OCI-LY1 (cell line): ENCODE results near the gene RNF169.
"Not testable (repeated sequence)": the region's sequence is repeated elsewhere in the genome, so short reads cannot be mapped to it uniquely, and the experiment has no call there.

Source experiments
- H2AFZ ChIP-seq: fragments of 200-600 bp; sonication (generic), shearing (Covaris generic); 2 replicates; pipeline ENCODE4 v1.6.0; 2014; ENCODE audit warnings: antibody characterized with exemption, mild to moderate bottlenecking, low read length
- H3F3A ChIP-seq: fragments of 200-600 bp; sonication (generic), shearing (Covaris generic); 2 replicates; pipeline ENCODE4 v1.6.0; 2014; ENCODE audit warnings: mild to moderate bottlenecking, antibody characterized with exemption, low read length, moderate library complexity; ENCODE audit not compliant: insufficient read depth
- H3K27ac ChIP-seq: fragments of 200-600 bp; sonication (generic); 2 replicates; pipeline ENCODE4 v1.5.1; 2014; ENCODE audit warnings: low read length, mixed run types, mild to moderate bottlenecking, low read depth; ENCODE audit not compliant: poor library complexity, severe bottlenecking
- H3K27me3 ChIP-seq: fragments of 200-600 bp; sonication (generic); 2 replicates; pipeline ENCODE4 v1.6.0; 2014; ENCODE audit warnings: antibody characterized with exemption, mild to moderate bottlenecking, low read length, moderate library complexity; ENCODE audit not compliant: insufficient read depth
- H3K36me3 ChIP-seq: fragments of 200-600 bp; sonication (generic); 2 replicates; pipeline ENCODE4 v1.6.1; 2014; ENCODE audit warnings: mild to moderate bottlenecking, antibody characterized with exemption, low read length, moderate library complexity, mixed read lengths; ENCODE audit not compliant: insufficient read depth
- H3K4me1 ChIP-seq: fragments of 200-600 bp; sonication (generic); 2 replicates; pipeline ENCODE4 v1.5.1; 2014; ENCODE audit warnings: mild to moderate bottlenecking, low read length, moderate library complexity; ENCODE audit not compliant: insufficient read depth, severe bottlenecking
- H3K4me2 ChIP-seq: fragments of 200-600 bp; sonication (generic), shearing (Covaris generic); 2 replicates; pipeline ENCODE4 v1.6.1; 2014; ENCODE audit warnings: low read length
- H3K4me3 ChIP-seq: fragments of 200-600 bp; sonication (generic); 2 replicates; pipeline ENCODE4 v1.5.1; 2014; ENCODE audit warnings: low read length, low read depth, mild to moderate bottlenecking, mixed read lengths; ENCODE audit not compliant: poor library complexity, severe bottlenecking
- H3K79me2 ChIP-seq: fragments of 200-600 bp; shearing (Covaris generic); 2 replicates; pipeline ENCODE4 v1.6.1; 2016; ENCODE audit warnings: mixed run types, low read length, mixed read lengths; ENCODE audit not compliant: insufficient read depth
- H3K9ac ChIP-seq: fragments of 200-600 bp; sonication (generic), shearing (Covaris generic); 2 replicates; pipeline ENCODE4 v1.6.1; 2014; ENCODE audit warnings: mild to moderate bottlenecking, low read length, mixed read lengths
- H3K9me2 ChIP-seq: fragments of 200-600 bp; sonication (generic), shearing (Covaris generic); 2 replicates; pipeline ENCODE4 v1.6.1; 2014; ENCODE audit warnings: low read depth, mild to moderate bottlenecking, low read length, mixed read lengths
- H3K9me3 ChIP-seq: fragments of 200-600 bp; shearing (Covaris generic); 2 replicates; pipeline ENCODE4 v1.6.1; 2014; ENCODE audit warnings: low read length, mixed read lengths
- H4K20me1 ChIP-seq: fragments of 200-600 bp; sonication (generic), shearing (Covaris generic); 2 replicates; pipeline ENCODE4 v1.6.0; 2016; ENCODE audit warnings: mild to moderate bottlenecking, low read length; ENCODE audit not compliant: insufficient read depth
- CTCF ChIP-seq: fragments of 200-600 bp; sonication (generic), shearing (Covaris generic); IDR thresholded peaks from 2 replicates; pipeline ENCODE4 v1.5.1; 2017; ENCODE audit warnings: mild to moderate bottlenecking, antibody characterized with exemption, low read length, moderate library complexity, mixed read lengths
- EZH2 ChIP-seq: fragments of 200-600 bp; sonication (generic), shearing (Covaris generic); IDR thresholded peaks from 2 replicates; pipeline ENCODE4 v1.8.0; 2017; ENCODE audit warnings: borderline replicate concordance, mixed run types, mild to moderate bottlenecking, antibody characterized with exemption, low read length, moderate library complexity, mixed read lengths

RNF169 gene

GRCh38 chr11:74820763-74821162, 72.1 kb downstream of the RNF169 start:
- Histone ChIP-seq H3K4me1 (no peaks in the 10 kb centered on the region), H3K9me3 (peaks cover 12% of the 10 kb centered on the region), H3K4me3 (no peak overlapping the region), H3F3A (no peaks in the 10 kb centered on the region), H4K20me1 (no peaks in the 10 kb centered on the region; the same call in 1 of the 2 replicates), H2AFZ (no peak overlapping the region), H3K9ac (no peak overlapping the region), H3K9me2 (no peaks in the 10 kb centered on the region), H3K36me3 (peaks cover 91% of the 10 kb centered on the region), H3K27ac (no peak overlapping the region), H3K27me3 (no peaks in the 10 kb centered on the region), H3K79me2 (no peaks in the 10 kb centered on the region), H3K4me2 (no peak overlapping the region)
- no peak for TF ChIP-seq CTCF
- no peak for TF ChIP-seq EZH2

- Histone ChIP-seq H4K20me1 (no peaks in the 10 kb centered on the region), H3K79me2 (no peaks in the 10 kb centered on the region), H3K9me3 (peaks cover 23% of the 10 kb centered on the region), H3K4me3 (no peak overlapping the region), H3K27me3 (no peaks in the 10 kb centered on the region), H3F3A (no peaks in the 10 kb centered on the region), H3K36me3 (peaks cover 95% of the 10 kb centered on the region), H3K4me1 (no peaks in the 10 kb centered on the region), H3K4me2 (no peak overlapping the region), H2AFZ (no peak overlapping the region), H3K9me2 (no peaks in the 10 kb centered on the region), H3K27ac (no peak overlapping the region), H3K9ac (no peak overlapping the region)
- no peak for TF ChIP-seq CTCF
- no peak for TF ChIP-seq EZH2
Observed at GRCh38 chr11:74822170-74822569, 73.5 kb downstream of the RNF169 start.

- Histone ChIP-seq H3K79me2 (no peaks in the 10 kb centered on the region), H3K27ac (no peak overlapping the region), H3K9ac (no peak overlapping the region), H3K4me3 (no peak overlapping the region), H3K36me3 (peaks cover 91% of the 10 kb centered on the region), H3K9me3 (peaks cover 26% of the 10 kb centered on the region), H2AFZ (no peak overlapping the region), H3K4me2 (no peak overlapping the region), H3F3A (no peaks in the 10 kb centered on the region), H3K27me3 (no peaks in the 10 kb centered on the region), H3K4me1 (no peaks in the 10 kb centered on the region), H4K20me1 (no peaks in the 10 kb centered on the region), H3K9me2 (no peaks in the 10 kb centered on the region)
- TF ChIP-seq CTCF, result no peak
- no peak for TF ChIP-seq EZH2
Observed at GRCh38 chr11:74824285-74824982, 75.8 kb downstream of the RNF169 start.

DNA sequence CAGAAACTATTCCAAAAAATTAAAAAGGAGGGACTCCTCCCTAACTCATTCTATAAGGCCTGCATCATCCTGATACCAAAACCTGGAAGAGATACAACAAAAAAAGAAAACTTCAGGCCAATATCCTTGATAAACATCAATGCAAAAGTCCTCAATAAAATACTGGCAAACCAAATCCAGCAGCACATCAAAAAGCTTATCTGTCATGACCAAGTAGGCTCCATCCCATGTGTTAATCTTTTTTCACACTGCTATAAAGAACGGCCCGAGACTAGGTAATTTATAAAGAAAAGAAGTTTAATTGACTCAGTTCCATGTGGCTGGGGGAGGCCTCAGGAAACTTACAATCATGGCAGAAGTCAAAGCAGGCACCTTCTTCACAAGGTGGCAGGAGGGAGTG, 76.9 kb downstream of the RNF169 start:
- Histone ChIP-seq H3K9me3 (peaks cover 26% of the 10 kb centered on the region), H3K36me3 (peaks cover 83% of the 10 kb centered on the region)
- not testable (repeated sequence) for H4K20me1 ChIP-seq, H3K4me2 ChIP-seq, H3K9me2 ChIP-seq, H2AFZ ChIP-seq, H3K27ac ChIP-seq, H3F3A ChIP-seq, H3K27me3 ChIP-seq, H3K9ac ChIP-seq, H3K79me2 ChIP-seq, H3K4me1 ChIP-seq, H3K4me3 ChIP-seq
